Left ventricle myocardium inferior (tissue), 1 donor: ENCODE measurements around the gene CHD5. TPM values are rescaled to one million over a fixed set of nuclear protein-coding genes. Genes with fewer than 3 reads are reported as not detected.

ENCODE experiments used
- DNase-seq: peaks from one replicate; pipeline ENCODE4 v3.0.0-alpha.2; 2020
- H3K27ac ChIP-seq: fragments of 200-600 bp; replicated peaks from 2 replicates; pipeline ENCODE4 v1.8.0; 2021
- H3K27me3 ChIP-seq: fragments of 200-600 bp; 2 replicates; pipeline ENCODE4 v1.8.0; 2021; ENCODE audit warnings: low read depth
- H3K36me3 ChIP-seq: fragments of 200-600 bp; 2 replicates; pipeline ENCODE4 v1.8.0; 2021
- H3K4me1 ChIP-seq: fragments of 200-600 bp; 2 replicates; pipeline ENCODE4 v1.8.0; 2021
- H3K4me3 ChIP-seq: fragments of 200-600 bp; 2 replicates; pipeline ENCODE4 v1.8.0; 2021; ENCODE audit warnings: mild to moderate bottlenecking, moderate library complexity
- H3K9me3 ChIP-seq: fragments of 200-600 bp; replicated peaks from 2 replicates; pipeline ENCODE4 v1.8.0; 2021
- CTCF ChIP-seq: fragments of 200-600 bp; IDR thresholded peaks from 2 replicates; pipeline ENCODE4 v1.8.0; 2021; ENCODE audit warnings: antibody characterized with exemption, mild to moderate bottlenecking, borderline replicate concordance
- intact Hi-C: fragments of 100-400 bp; cut with micrococcal nuclease; formaldehyde crosslinking; loops from one replicate; pipeline ENCODE4 v1.11.0; 2022
- total RNA-seq: library from RNA; stranded (reverse); fragmentation: NEBNext Ultra II Directional; extraction: Animal tissue kit (Norgen Biotek cat#: 25700); gene quantifications from one replicate; pipeline ENCODE4 v1.2.1, GENCODE V29; 2021
- donor health status: DM: no; HTN: yes; CAD: no; lungs with severe emphysema.

The CHD5 gene
- total RNA-seq, 1 donor from 2014 or later, result 0.19 TPM

DNA sequence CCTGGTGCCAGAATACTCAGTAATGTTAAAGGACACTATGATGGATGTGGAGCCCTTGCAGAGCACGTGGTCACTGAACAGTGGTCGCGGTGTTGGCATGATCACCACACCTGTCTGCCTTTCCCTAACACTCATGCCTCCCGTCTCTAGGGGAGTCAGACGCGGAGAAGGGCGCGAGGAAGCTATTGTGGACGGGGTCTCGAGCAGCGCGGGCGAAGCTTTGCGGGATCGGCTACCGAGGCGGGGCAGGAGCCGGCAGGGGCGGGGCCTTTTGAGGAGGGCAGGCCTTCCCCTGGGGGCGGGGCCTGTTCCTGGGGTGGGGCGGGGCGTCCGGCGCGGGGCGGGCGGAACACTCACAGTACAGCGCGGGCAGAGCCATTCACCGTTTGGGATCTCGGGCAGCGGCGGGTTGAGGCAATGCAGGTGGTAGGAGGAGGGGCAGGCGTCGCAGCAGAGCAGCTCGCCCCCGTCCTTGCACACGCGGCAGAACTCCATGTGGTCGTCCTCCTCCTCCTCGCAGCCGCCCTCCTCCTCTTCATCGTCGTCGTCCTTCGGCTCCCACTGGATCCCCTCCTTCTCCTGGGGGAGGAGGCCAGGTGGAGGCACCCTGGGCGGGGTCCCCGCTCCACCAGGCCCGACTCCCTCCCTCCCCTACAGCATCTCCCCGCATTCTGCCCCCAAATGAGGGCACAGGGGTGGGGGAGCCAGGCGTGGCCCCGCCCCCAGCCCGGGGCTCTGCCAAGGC, 31.5 kb downstream of the CHD5 start:
- intact Hi-C loops, result no loop called here
- peaks cover 8% of the 10 kb centered on the region for H3K4me1 ChIP-seq
- no peak overlapping the region for H3K27ac ChIP-seq
- no peaks in the 10 kb centered on the region for H3K9me3 ChIP-seq
- peak overlapping the region; percentile 40 for H3K4me3 ChIP-seq
- H3K36me3 ChIP-seq, result no peaks in the 10 kb centered on the region
- peaks cover 77% of the 10 kb centered on the region for H3K27me3 ChIP-seq
- peak; percentile 35 for DNase-seq
- no peak for TF ChIP-seq CTCF

GRCh38 chr1:6145864-6146410, 34.2 kb downstream of the CHD5 start:
- Histone ChIP-seq H3K9me3 (no peaks in the 10 kb centered on the region), H3K4me1 (peaks cover 8% of the 10 kb centered on the region), H3K4me3 (no peak overlapping the region), H3K27ac (no peak overlapping the region), H3K36me3 (no peaks in the 10 kb centered on the region), H3K27me3 (peaks cover 84% of the 10 kb centered on the region)
- intact Hi-C loops, result no loop called here
- DNase-seq, result no peak
- TF ChIP-seq CTCF, result no peak

GRCh38 chr1:6145396-6145750, 34.7 kb downstream of the CHD5 start:
- H3K9me3 ChIP-seq, result no peaks in the 10 kb centered on the region
- no peak overlapping the region for H3K4me3 ChIP-seq
- no peak overlapping the region for H3K27ac ChIP-seq
- H3K27me3 ChIP-seq, result peaks cover 79% of the 10 kb centered on the region
- H3K4me1 ChIP-seq, result peaks cover 8% of the 10 kb centered on the region
- no peak for TF ChIP-seq CTCF
- no peak for DNase-seq
- H3K36me3 ChIP-seq, result no peaks in the 10 kb centered on the region
- intact Hi-C loops, result no loop called here

DNA sequence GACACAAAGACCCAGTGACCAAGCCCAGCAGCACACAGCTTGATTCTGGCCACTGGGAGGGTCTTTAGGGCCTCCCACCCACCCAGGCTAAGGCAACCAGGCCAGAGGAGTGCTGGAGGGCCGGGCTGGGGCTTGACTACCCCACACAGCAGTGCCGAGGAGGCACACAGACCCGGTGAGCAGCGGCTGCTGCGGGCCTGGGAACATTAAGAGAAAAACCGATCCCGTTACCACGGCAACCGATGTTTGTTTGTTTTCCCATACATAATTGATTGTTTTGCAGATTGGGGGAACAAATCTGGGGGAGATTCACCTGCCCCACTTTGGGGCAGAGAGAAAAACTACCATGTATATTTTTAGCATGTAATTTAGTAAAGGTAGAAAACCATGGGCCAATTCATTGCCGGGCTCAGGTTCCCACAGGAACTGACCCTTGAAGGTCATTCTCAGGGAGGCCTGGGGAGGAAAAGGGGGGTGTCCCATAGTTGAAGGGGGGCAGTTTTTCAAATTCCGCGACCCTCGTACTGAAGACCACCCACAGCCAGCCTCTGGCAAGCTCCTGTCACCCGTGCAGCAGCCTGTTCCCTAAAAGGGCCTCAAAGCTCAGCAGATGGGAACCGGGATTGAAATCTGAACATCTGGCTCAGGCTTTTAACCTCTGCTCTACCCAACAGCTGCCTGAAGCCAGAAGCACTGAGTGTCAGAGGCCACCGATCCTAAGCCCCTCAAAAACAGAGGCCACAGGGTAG, 35.3 kb downstream of the CHD5 start:
- intact Hi-C loops, result no loop called here
- no peak overlapping the region for H3K27ac ChIP-seq
- peaks cover 8% of the 10 kb centered on the region for H3K4me1 ChIP-seq
- peaks cover 75% of the 10 kb centered on the region for H3K27me3 ChIP-seq
- no peak for DNase-seq
- H3K4me3 ChIP-seq, result no peak overlapping the region
- H3K36me3 ChIP-seq, result no peaks in the 10 kb centered on the region
- TF ChIP-seq CTCF, result no peak
- H3K9me3 ChIP-seq, result no peaks in the 10 kb centered on the region

DNA sequence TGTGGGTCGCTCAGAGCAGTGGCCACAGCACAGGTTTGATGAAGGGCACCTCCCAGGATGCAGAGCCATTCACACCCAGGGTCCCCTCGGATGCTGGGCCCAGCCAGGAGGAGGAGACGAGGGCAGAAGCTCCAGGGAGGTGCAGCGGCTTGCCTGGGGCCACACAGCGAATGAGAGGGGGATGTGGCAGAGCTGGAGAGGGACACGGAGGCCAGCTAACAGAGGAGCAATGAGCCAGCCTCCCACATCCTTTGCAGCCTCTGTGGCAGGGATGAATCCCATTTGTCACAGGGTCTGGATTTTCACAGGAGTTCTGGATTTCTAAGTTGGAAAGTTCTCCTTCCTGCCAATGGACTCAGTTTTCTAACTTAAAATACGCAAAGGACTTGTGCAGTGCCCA, 35.9 kb downstream of the CHD5 start:
- Histone ChIP-seq H3K4me1 (peaks cover 8% of the 10 kb centered on the region), H3K4me3 (no peak overlapping the region), H3K27ac (no peak overlapping the region), H3K36me3 (no peaks in the 10 kb centered on the region), H3K9me3 (no peaks in the 10 kb centered on the region), H3K27me3 (peaks cover 68% of the 10 kb centered on the region)
- no peak for TF ChIP-seq CTCF
- intact Hi-C loops, result no loop called here
- DNase-seq, result no peak
